Osteocyte (in vitro differentiated cells): ENCODE results near the gene EVC. TPM values are rescaled to one million over a fixed set of nuclear protein-coding genes. Genes with fewer than 3 reads are reported as not detected.
"Not testable (repeated sequence)": the region's sequence is repeated elsewhere in the genome, so short reads cannot be mapped to it uniquely, and the experiment has no call there.

Experiments
- DNase-seq: peaks from one replicate; pipeline ENCODE4 v3.0.0; 2021; ENCODE audit warnings: mixed read lengths; ENCODE audit not compliant: unreplicated experiment; ENCODE audit errors: extremely low spot score
- H3K27ac Mint-ChIP-seq: one replicate; pipeline ENCODE4 v1.8.0; 2021; ENCODE audit warnings: mild to moderate bottlenecking, mixed read lengths; ENCODE audit not compliant: unreplicated experiment
- H3K27me3 Mint-ChIP-seq: one replicate; pipeline ENCODE4 v1.8.0; 2021; ENCODE audit warnings: mixed read lengths; ENCODE audit not compliant: unreplicated experiment
- H3K36me3 Mint-ChIP-seq: one replicate; pipeline ENCODE4 v1.8.0; 2021; ENCODE audit warnings: mixed read lengths; ENCODE audit not compliant: unreplicated experiment
- H3K4me1 Mint-ChIP-seq: one replicate; pipeline ENCODE4 v1.8.0; 2021; ENCODE audit warnings: mixed read lengths; ENCODE audit not compliant: unreplicated experiment
- H3K4me3 Mint-ChIP-seq: one replicate; pipeline ENCODE4 v1.8.0; 2021; ENCODE audit warnings: mild to moderate bottlenecking, moderate library complexity, mixed read lengths; ENCODE audit not compliant: unreplicated experiment
- H3K9me3 Mint-ChIP-seq: one replicate; pipeline ENCODE4 v1.8.0; 2021; ENCODE audit warnings: mixed read lengths; ENCODE audit not compliant: unreplicated experiment
- CTCF ChIP-seq: fragments of 200-600 bp; sonication (generic); IDR thresholded peaks from 2 replicates; pipeline ENCODE4 v1.5.0; 2021; ENCODE audit warnings: antibody characterized with exemption, mild to moderate bottlenecking, moderate library complexity
- total RNA-seq: library from RNA; stranded (reverse); gene quantifications from 2 replicates; pipeline ENCODE4 v1.2.1, GENCODE V29; 2021

EVC gene
- total RNA-seq, 1 donor from 2014 or later: 41.6 TPM

- no peak overlapping the region for H3K27ac Mint-ChIP-seq
- DNase-seq: no peak
- peaks cover 2% of the 10 kb centered on the region for H3K9me3 Mint-ChIP-seq
- peaks cover 18% of the 10 kb centered on the region for H3K4me1 Mint-ChIP-seq
- H3K4me3 Mint-ChIP-seq: no peak overlapping the region
- peaks cover 37% of the 10 kb centered on the region for H3K36me3 Mint-ChIP-seq
- H3K27me3 Mint-ChIP-seq: no peaks in the 10 kb centered on the region
- TF ChIP-seq CTCF: no peak
These were observed 9.3 kb downstream of the EVC start for GRCh38 chr4:5720157-5720850.

GRCh38 chr4:5720980-5721379 lies 10.0 kb downstream of the EVC start:
- peaks cover 18% of the 10 kb centered on the region for H3K4me1 Mint-ChIP-seq
- TF ChIP-seq CTCF: no peak
- no peak for DNase-seq
- peaks cover 42% of the 10 kb centered on the region for H3K36me3 Mint-ChIP-seq
- no peak overlapping the region for H3K27ac Mint-ChIP-seq
- H3K4me3 Mint-ChIP-seq: no peak overlapping the region
- H3K27me3 Mint-ChIP-seq: no peaks in the 10 kb centered on the region
- peaks cover 8% of the 10 kb centered on the region for H3K9me3 Mint-ChIP-seq

- H3K36me3 Mint-ChIP-seq: peaks cover 43% of the 10 kb centered on the region
- no peak overlapping the region for H3K27ac Mint-ChIP-seq
- DNase-seq: no peak
- H3K27me3 Mint-ChIP-seq: no peaks in the 10 kb centered on the region
- no peak for TF ChIP-seq CTCF
- H3K4me3 Mint-ChIP-seq: no peak overlapping the region
- peaks cover 9% of the 10 kb centered on the region for H3K9me3 Mint-ChIP-seq
- peaks cover 17% of the 10 kb centered on the region for H3K4me1 Mint-ChIP-seq
These were observed 10.9 kb downstream of the EVC start for GRCh38 chr4:5721923-5722322.

- H3K9me3 Mint-ChIP-seq: peaks cover 9% of the 10 kb centered on the region
- no peaks in the 10 kb centered on the region for H3K27me3 Mint-ChIP-seq
- DNase-seq: no peak
- no peak overlapping the region for H3K27ac Mint-ChIP-seq
- TF ChIP-seq CTCF: no peak
- H3K36me3 Mint-ChIP-seq: peaks cover 43% of the 10 kb centered on the region
- H3K4me1 Mint-ChIP-seq: peaks cover 14% of the 10 kb centered on the region
- no peak overlapping the region for H3K4me3 Mint-ChIP-seq
These were observed 11.3 kb downstream of the EVC start for GRCh38 chr4:5722328-5722727.

- Mint-ChIP-seq H3K4me1 (peaks cover 11% of the 10 kb centered on the region), H3K36me3 (peaks cover 42% of the 10 kb centered on the region), H3K9me3 (peaks cover 9% of the 10 kb centered on the region), H3K27ac (no peak overlapping the region), H3K4me3 (no peak overlapping the region), H3K27me3 (no peaks in the 10 kb centered on the region)
- DNase-seq: no peak
- no peak for TF ChIP-seq CTCF
These were observed 13.4 kb downstream of the EVC start for GRCh38 chr4:5724377-5724776.

- H3K36me3 Mint-ChIP-seq: peaks cover 50% of the 10 kb centered on the region
- H3K27ac Mint-ChIP-seq: not testable (repeated sequence)
These were observed 17.4 kb downstream of the EVC start for GRCh38 chr4:5728412-5728811.

More at GRCh38 chr4:5728412-5728811, 17.4 kb downstream of the EVC start:
- not testable (repeated sequence) for H3K4me1 Mint-ChIP-seq, H3K27me3 Mint-ChIP-seq, DNase-seq, H3K9me3 Mint-ChIP-seq, H3K4me3 Mint-ChIP-seq
